ENCODE results near the gene KCND2. TPM values are rescaled to one million over a fixed set of nuclear protein-coding genes. Genes with fewer than 3 reads are reported as not detected.

The KCND2 gene
- total and polyA plus RNA-seq, 7 donors = under 0.01 to 3.3 (median 1.3) TPM; not detected in 1

DNA sequence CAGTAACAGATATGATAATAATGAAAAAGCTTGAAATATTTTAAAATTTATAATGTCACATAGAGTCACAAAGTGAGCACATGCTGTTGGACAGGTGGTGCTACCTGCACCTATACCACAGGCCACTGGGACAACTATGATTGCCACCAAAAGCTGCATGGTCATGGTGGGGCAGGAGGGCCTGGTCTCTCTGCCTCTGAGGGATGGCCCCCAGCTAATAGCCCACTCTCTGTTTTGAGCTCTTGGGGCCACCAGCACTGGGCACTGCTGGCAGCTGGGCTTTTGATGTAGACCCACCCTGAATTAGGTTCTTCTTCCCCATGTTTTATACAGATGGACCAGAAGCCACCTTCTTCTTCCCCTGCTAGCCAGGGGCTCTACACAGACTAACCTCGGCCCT is 265.4 kb downstream of the KCND2 start:
- no peak for DNase-seq
- Histone ChIP-seq H3K4me3 (no peak overlapping the region), H3K36me3 (no peaks in the 10 kb centered on the region), H3K27ac (no peak overlapping the region), H3K4me1 (no peaks in the 10 kb centered on the region), H3K9me3 (no peaks in the 10 kb centered on the region), H3K27me3 (no peaks in the 10 kb centered on the region)
- WGBS, 2 donors = 85 to 90% methylated on average over 1 of the region's 1 CpG
- no peak for TF ChIP-seq POLR2AphosphoS5 (IDR thresholded peaks at IDR 0.05)
- no peak for TF ChIP-seq EP300 (IDR thresholded peaks at IDR 0.05)
- TF ChIP-seq, protein P1, sequence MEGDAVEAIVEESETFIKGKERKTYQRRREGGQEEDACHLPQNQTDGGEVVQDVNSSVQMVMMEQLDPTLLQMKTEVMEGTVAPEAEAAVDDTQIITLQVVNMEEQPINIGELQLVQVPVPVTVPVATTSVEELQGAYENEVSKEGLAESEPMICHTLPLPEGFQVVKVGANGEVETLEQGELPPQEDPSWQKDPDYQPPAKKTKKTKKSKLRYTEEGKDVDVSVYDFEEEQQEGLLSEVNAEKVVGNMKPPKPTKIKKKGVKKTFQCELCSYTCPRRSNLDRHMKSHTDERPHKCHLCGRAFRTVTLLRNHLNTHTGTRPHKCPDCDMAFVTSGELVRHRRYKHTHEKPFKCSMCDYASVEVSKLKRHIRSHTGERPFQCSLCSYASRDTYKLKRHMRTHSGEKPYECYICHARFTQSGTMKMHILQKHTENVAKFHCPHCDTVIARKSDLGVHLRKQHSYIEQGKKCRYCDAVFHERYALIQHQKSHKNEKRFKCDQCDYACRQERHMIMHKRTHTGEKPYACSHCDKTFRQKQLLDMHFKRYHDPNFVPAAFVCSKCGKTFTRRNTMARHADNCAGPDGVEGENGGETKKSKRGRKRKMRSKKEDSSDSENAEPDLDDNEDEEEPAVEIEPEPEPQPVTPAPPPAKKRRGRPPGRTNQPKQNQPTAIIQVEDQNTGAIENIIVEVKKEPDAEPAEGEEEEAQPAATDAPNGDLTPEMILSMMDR (IDR thresholded peaks at IDR 0.05) = no peak
- TF ChIP-seq POLR2A (IDR thresholded peaks at IDR 0.05) = no peak
- intact Hi-C loops (cut with DNase I) = no loop called here

DNA sequence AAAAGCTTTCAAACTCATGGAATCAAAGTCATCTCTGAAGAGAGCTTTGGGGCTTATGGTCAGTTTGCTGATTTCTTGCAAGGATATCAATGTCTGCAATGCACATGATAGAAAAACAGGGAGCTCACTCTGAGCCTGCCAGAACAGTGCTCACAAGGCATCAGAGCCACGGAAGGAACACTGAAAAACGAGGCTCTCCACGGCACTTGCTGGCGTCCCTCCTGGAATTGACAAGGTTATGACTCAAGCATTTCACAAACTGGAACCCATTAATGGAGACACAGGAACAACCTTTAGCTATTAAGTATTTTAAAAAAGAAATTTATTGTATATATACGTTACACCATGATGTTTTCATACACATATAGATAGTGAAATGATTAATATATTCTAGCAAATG is 266.3 kb downstream of the KCND2 start:
- H3K9me3 ChIP-seq = no peaks in the 10 kb centered on the region
- intact Hi-C loops (cut with DNase I) = no loop called here
- no peaks in the 10 kb centered on the region for H3K36me3 ChIP-seq
- no peak for DNase-seq
- WGBS, 2 donors = 76 to 86% methylated on average over 5 of the region's 5 CpGs
- no peaks in the 10 kb centered on the region for H3K27me3 ChIP-seq
- TF ChIP-seq EP300 (IDR thresholded peaks at IDR 0.05) (no peak), POLR2AphosphoS5 (IDR thresholded peaks at IDR 0.05) (no peak), POLR2A (IDR thresholded peaks at IDR 0.05) (no peak)
- TF ChIP-seq, protein P1 (IDR thresholded peaks at IDR 0.05) = no peak
- no peak overlapping the region for H3K27ac ChIP-seq
- no peaks in the 10 kb centered on the region for H3K4me1 ChIP-seq
- H3K4me3 ChIP-seq = no peak overlapping the region

DNA sequence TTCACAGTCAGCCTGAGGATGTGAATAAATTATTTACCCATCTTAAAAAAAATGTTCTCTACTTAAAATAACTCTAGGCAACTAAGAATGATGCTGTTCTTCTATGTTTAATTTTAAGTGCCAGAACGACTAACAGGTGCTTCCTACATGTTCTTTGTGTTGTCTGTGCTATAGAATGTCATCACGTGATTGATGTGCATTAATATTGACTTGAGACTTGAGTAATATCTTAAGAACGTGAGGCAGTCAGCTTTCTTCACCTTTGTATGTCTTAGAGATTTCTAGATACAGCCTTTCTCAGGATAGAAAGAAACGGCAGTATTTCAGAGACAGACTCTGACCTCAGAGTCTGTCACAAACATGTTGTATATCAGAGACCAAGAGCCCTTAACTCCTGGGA is 274.6 kb downstream of the KCND2 start:
- no peak for DNase-seq
- 40 to 50% methylated on average over 4 of the region's 4 CpGs for WGBS, 2 donors
- intact Hi-C loops (cut with DNase I) = no loop called here
- TF ChIP-seq EP300 (IDR thresholded peaks at IDR 0.05) (no peak), POLR2A (IDR thresholded peaks at IDR 0.05) (no peak), POLR2AphosphoS5 (IDR thresholded peaks at IDR 0.05) (no peak)
- TF ChIP-seq, protein P1 (IDR thresholded peaks at IDR 0.05) = no peak
- Histone ChIP-seq H3K4me1 (no peaks in the 10 kb centered on the region), H3K27me3 (no peaks in the 10 kb centered on the region), H3K4me3 (no peak overlapping the region), H3K9me3 (no peaks in the 10 kb centered on the region), H3K27ac (no peak overlapping the region), H3K36me3 (no peaks in the 10 kb centered on the region)

DNA sequence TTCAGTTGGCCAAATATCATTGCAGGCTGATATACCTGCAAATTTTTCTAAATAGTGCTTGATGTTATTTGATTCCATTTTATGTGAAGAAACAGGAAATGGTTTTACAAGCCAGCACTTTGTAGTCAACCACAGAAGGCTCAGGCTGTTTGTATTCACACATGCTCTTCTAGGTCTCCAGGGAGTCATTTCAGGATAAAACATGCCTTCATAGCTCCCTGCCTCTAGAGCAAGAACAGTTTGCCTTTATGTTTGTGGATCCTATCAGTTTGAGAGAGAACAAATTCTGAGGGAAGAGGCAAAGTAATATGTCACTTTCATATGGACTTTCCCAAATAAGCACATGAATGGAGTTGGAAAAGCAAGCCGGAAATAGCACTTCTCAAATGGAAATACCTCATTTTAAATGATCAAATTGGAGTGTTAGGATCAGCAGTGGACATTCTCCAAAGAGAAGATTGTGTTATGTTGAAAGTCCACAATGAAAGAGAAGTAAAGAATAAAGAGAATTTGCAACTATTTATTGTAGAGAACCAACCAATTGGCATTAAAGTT is 277.6 kb downstream of the KCND2 start:
- no peak overlapping the region for H3K27ac ChIP-seq
- no peaks in the 10 kb centered on the region for H3K36me3 ChIP-seq
- H3K27me3 ChIP-seq = no peaks in the 10 kb centered on the region
- TF ChIP-seq, protein P1 (IDR thresholded peaks at IDR 0.05) = no peak
- no peak for TF ChIP-seq POLR2AphosphoS5 (IDR thresholded peaks at IDR 0.05)
- intact Hi-C loops (cut with DNase I) = loop anchor here (10.0 kb wide), 1 partner anchor 616 kb away; no protein-coding TSS in a partner anchor
- 63 to 71% methylated on average over 1 of the region's 1 CpG for WGBS, 2 donors
- no peak overlapping the region for H3K4me3 ChIP-seq
- no peaks in the 10 kb centered on the region for H3K4me1 ChIP-seq
- no peak for DNase-seq
- no peaks in the 10 kb centered on the region for H3K9me3 ChIP-seq

DNA sequence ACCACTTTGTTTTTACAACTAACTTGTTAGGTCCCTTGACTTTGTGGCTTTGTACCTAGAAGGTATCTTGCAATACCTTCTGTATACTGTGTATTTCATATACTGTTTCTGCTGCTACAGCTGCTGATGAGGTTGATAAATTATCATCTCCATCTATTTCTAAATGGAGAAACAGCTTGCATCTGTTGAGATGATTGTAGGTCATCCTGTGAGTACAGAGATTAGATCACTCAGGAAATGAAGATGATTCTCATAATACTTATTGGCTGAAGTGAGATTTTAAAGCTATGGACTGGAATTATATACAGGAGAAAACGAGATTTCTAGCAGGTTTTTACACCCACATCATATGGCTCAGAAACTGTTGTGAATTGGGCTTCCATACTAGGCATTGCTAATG is 280.5 kb downstream of the KCND2 start:
- WGBS, 2 donors = 0% methylated on average over 1 of the region's 1 CpG
- no peak for TF ChIP-seq EP300 (IDR thresholded peaks at IDR 0.05)
- no peak for TF ChIP-seq POLR2A (IDR thresholded peaks at IDR 0.05)
- TF ChIP-seq, protein P1 (IDR thresholded peaks at IDR 0.05) = no peak
- TF ChIP-seq POLR2AphosphoS5 (IDR thresholded peaks at IDR 0.05) = no peak
- H3K27me3 ChIP-seq = no peaks in the 10 kb centered on the region

More for the DNA sequence above, 280.5 kb downstream of the KCND2 start:
- H3K4me1 ChIP-seq = no peaks in the 10 kb centered on the region
- no peaks in the 10 kb centered on the region for H3K36me3 ChIP-seq
- no peak overlapping the region for H3K27ac ChIP-seq
- H3K9me3 ChIP-seq = no peaks in the 10 kb centered on the region
- no peak overlapping the region for H3K4me3 ChIP-seq
- intact Hi-C loops (cut with DNase I) = loop anchor here (10.0 kb wide), 1 partner anchor 619 kb away; no protein-coding TSS in a partner anchor
- DNase-seq = no peak
